Fibroblast of upper back skin (primary cell): ENCODE data around the gene LRRC63.
"Not testable (repeated sequence)": the region's sequence is repeated elsewhere in the genome, so short reads cannot be mapped to it uniquely, and the experiment has no call there.

Experiments used
- DNase-seq: peaks from one replicate; pipeline ENCODE4 v3.0.0-alpha.2; 2013

The LRRC63 gene

DNA sequence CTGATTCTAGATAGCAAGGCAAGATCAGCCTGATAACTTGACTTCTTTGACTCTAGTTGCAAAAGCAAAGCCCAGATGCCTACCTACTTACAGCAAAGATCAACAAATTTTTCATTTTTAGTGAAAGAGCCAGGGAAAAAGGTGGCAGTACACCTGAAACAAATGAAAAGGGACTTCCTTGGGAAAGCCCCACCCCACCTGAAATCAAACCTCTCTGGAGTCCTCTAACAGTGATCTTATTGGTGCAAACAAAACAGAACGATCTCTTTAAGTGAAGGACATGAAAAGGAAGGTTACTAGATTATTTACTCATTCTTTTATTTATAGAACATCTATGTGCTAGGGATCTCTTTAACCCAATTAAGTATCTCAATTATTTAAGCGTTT, 29.2 kb upstream of the LRRC63 start:
- DNase-seq: no peak

DNA sequence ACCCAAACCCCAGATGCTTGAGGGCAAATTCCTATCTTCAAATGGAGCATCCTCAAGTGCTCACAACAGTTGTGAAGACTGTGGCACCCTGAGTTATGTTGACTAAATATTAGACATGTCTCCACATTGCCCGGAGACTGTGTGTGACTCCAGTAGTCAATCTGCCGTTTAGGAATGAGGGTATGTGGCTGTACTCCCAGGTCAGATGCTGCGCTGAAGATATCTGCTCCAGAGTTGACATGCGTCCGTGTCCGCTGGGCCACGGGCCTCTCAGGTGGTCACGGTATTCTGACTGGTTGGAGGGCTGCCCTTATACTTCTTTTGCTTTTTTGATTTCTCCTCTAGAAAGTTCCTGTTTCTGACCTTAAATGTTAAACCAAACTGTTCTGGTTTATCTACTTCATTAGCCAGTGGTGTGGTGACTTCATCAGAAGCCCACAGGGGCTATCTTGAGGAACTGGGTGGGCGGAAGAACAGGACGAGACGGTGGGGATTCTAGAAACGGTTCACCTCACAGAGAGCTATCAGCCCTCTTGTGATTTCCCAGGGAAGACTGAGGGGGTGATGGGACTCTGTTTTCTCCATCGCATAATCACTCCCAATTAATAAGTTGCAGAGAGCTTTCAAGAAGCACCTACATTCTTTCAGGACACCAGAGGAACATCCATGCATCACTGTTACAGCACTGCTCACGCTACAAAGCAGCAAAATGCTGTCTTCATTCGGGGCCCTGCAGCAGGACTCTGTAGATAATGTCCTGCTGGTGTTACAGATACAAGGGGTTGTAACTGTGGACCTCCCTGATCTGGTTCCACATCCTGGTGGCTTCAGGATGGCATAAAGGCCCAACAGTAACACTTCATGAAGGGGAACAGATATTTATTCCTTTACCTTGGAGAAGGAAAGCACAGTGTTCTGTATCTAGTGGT, 28.4 kb upstream of the LRRC63 start:
- DNase-seq: no peak

DNA sequence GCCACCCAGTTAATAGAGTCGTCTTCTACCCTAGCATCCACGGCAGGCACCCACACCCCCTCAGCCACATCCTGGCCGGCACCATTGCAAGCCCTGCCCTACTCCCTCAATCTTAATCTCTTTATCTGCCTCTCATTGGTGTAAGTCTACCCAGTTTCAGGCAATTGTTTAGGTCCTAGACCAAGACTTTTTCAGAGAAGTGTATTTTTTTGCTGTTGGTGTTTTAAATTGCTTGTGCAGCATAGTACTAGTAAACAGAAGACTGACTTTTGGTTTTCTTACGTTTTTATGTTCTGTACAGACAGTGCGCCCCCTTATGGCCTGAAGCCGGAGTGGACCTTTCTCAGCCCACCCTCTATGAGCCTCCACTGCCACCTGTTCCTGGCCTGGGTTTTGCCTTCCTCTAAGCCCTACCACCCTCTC, 27.4 kb upstream of the LRRC63 start:
- DNase-seq: no peak

DNA sequence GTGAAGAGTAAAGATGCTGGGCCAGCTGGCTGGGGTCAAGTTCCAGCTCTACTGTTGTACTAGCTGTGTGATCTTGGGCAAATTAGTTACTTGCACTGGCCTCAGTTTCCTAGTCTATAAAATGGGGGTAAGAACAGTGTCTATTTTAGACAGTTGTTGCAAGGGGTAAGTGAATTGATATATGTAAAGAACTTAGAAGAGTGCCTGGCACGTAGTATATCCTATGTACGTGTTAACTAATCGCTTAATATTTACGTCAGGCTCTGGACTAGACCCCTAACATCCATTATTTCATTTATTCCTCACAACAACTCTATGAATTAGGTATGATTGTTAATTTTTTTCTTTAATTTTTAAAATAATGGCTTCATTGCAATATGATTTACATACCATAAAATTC, 26.1 kb upstream of the LRRC63 start:
- no peak for DNase-seq

DNA sequence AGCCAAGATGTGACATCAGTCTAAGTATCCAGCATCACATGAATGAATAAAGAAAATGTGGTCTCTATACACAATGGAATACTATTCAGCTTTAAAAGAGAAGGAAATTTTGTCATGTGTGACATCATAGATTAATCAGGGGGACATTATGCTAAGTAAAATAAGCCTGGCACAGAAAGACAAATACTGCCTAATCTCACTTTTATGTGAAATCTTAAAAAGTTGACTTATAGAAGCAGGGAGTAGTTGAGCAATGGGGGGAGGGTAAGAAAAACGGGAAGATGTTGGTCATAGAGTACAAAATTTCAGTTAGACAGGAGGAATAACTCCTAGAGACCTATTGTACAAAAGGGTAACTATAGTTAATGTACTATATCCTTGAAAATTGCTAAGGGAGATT, 19.3 kb upstream of the LRRC63 start:
- DNase-seq: no peak

DNA sequence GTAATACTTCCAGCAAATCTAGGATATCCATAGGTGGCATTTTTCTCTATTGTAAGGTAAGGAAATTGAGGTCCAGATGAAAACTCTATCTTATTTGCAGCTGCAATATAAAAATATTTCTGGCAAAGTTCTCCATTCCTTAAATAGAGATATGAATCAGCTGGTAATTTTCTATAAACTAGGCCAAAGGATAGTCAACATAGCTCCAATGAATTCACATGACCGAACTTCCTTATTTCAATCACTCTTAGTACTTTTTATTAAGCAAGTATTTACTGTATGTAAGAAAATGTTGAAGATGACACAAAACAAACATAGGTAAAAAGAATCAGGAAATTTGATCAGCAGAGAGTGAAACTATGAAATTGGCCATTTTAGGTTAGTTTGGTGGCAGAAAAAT, 16.7 kb upstream of the LRRC63 start:
- no peak for DNase-seq

DNA sequence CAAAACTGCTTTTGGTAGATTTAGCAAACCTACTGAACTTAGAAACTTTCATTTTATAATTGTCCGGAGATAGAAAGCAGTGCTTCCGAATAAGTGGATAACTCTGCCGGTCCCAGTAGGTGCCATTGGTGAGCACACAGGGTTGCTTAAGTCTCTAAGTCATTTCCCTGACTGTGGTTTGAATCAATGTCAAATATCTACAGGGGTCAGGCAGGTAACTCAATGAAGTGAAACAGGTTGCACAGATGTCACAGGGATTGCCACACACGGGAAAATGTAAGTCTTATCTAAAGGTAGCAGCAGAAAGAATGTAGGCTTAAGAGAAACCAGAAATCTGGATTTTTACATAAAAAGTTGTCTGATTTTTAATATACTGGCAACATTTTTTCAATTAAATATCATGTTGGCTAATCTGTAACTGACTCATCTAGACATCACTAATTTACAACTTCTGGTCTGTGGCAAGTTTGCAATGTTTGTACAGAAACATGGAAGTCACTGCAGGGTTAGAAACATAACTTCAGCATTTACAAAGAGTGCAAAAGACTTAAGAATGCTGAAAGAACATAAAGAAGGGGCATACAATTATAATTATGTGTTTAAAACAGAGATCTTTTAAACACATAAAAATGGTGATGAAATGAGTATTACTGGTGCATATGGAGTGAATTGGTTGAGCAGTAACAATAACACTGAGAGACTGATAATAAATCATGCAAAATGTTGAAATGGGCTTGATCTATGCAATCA, 14.3 kb upstream of the LRRC63 start:
- peak; percentile 57 for DNase-seq

DNA sequence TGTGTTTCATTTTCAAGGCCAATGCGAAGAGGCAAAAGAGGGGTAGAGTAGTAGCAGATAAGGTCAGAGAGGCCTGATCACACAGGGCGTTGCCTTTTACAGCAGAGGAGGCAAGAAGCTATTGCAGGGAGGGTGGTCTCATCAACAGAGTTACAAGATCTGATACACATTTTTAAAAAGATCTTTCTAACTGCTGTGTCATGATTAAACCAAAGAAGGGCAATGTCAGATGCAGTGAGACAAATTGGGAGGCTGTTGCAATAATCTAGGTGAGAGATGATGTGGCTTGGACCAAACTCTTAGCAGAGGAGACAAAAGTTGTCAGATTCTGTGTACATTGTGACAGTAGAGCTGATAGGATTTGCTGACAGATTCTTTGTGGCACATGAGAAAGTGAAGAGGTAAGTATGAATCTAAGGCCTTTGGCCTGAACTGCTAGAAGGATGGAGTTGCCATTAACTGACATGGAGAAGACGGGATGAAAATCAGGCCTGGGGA, 13.0 kb upstream of the LRRC63 start:
- no peak for DNase-seq

DNA sequence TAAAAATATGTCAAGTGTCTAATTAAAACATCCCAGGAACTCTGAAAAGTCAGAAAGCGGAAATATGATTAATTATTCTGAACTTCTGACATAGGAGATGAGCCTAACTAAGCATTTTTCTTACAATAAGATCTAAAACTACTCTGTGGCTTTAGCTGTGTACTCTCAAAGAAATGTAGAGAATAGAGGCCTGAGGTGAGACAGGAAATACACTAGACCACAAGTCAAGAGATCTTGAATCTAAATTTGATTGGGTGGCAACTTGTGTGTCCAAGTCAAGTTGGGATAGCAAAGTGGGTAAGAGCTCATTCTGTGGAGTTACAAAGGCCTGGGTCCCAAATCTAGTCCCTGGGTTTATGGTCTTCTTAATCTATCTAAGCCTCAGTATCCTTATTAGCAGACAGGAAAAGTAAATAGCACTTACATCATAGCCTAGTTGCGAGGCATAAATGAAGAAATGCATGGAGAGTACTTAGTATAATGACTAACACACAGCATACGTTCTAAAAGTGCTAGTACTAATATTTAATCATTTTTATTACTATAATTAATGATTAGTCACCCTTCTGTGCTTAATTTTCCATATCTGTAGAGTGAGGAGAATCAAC, 9.4 kb upstream of the LRRC63 start:
- DNase-seq: no peak

DNA sequence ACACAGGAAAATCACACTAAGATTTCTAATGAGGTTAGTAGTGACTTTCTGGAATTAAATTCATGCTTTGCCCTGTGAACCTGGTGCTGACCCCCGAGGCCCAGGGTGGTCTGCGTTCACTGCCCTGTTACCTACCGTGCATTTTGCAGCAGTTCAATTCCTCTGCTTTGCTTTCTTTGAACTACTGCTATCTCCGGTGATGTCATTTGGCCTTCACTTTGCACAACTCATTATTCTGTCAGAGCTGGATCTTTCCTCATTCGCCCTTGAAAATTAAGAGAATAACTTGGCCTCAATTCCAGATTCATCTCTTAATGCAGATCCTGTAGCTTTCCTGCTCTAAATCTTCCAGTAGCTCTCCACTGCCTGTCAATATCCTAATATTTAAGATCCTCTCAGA, 8.8 kb upstream of the LRRC63 start:
- no peak for DNase-seq

DNA sequence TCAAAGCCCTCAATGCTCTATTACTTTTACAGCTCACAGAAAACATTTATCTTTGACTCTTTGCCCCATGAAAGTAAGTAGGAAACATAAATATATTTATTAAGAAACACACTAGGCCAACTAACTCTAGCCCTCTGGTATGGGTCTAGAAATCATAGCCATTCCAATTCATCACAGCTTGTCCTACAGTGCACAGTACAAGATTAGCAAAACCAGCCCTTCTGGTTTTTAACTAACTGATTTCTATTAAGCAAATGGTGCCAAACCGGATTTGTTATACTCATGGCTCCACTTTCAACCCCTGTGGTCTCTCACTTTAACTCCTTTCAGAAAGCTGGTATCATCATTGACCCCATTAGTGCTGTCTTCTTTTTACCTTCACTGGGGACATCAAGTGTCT, 5.6 kb upstream of the LRRC63 start:
- DNase-seq: no peak

DNA sequence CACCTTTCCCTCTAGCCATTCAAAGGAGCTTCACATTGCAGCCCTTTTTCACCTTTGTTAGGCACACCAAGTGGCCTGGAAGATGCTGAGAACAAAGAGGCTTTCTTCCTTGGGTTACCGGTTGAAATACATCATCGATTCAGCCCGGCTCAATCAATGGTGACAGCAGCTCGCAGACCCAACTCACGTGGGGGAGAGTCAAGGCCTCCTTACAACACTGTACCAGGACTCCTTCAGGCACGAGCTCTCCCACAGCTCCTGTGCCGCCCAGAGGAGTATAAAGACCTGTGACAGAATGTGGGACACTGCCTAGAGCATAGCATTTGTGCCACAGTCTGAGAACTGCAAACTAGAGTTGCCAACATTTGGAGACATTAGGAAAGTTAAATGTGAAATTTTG, 3.9 kb upstream of the LRRC63 start:
- DNase-seq: no peak

DNA sequence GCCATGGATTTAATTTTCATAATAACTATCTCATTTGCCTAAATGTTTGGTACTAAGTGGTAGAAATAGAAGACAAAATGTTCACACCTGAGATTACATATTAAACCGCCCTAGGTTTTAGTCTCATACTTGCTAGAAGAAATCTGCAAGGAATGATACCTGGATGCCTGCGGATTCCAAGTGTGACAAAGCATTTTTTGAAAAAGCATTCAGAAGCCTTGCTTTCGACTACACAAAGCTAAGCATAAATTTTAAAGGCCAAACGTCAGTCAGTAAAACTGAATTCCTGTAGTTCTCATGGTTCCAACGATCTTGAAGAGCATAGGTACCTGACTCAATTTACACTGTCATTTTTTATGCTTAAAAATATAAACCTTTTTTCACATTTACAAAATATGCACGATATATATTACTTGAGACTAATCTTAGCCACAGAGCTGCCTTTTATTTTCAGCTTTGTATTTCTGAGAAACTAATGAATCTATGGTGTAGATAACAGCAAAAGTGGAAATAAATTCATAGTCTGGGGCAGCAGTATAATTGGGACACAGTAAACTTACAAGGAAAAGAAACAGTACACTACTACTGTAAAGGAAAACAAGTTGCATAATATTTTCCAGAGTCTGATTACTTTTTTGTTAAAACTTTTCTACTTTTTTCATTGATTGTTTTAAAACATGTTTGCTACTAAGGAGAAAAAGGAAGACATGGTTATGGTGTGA, 1.2 kb upstream of the LRRC63 start:
- DNase-seq: no peak

DNA sequence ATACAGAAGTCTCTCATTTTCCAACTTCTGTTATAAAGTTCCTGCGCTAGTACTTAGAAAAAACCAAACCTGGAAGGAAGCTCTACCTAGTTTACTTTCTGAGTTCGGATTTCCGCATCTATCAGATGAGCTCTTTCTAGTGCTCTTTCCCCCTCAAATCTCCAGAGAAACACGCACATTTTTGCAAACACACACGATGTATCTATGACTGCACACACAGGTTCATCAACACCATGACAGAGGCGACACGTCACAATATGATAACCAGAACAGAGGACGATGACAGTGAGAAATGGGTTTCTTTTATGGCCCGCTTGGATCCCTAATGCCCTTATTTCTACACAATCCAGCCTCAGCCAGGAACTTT, 629 bp upstream of the LRRC63 start:
- DNase-seq: no peak

DNA sequence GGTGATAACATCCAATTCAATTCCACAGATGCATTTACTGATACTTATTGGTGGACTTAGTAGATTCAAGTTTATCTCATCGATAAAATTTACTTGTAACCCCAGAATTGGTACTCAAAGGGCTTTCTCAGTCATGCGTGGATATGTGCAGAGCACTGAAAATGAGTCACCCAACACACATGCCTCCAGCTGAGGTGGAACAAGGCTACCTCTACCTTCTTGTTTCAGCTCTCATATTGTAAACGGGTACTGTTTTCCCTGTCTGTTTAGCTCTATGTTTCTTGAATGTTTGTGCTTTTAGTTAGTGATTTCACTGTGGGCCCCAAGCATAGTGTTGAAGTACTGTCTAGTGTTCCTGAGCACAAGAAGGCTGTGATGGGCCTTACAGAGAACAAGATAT, 1.5 kb downstream of the LRRC63 start:
- no peak for DNase-seq

DNA sequence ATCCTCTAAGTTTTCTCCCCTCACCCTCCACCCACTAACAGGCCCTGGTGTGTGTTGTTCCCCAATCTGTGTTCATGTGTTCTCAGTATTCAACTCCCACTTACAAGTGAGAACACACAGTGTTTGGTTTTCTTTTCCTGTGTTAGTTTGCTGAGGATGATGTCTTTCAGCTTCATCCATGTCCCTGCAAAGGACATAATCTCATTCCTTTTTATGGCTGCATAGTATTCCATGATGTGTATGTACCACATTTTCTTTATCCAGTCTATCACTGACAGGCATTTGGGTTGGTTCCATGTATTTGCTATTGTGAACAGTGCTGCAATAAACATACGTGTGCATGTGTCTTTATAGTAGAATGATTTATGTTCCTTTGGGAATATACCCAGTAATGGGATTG, 3.0 kb downstream of the LRRC63 start:
- not testable (repeated sequence) for DNase-seq

DNA sequence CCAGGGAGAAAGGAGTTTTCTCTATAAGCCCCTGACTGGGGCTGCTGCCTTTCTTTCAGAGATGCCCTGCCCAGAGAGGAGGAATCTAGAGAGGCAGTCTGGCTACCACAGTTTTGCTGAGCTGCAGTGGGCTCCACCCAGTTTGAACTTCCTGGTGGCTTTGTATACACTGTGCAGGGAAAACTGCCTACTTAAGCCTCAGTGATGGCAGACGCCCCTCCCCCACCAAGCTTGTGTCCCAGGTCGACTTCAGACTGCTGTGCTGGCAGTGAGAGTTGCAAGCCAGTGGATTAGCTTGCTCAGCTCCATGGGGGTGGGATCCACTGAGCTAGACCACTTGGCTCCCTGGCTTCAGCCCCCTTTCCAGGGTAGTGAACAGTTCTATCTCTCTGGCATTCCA, 8.5 kb downstream of the LRRC63 start:
- not testable (repeated sequence) for DNase-seq

DNA sequence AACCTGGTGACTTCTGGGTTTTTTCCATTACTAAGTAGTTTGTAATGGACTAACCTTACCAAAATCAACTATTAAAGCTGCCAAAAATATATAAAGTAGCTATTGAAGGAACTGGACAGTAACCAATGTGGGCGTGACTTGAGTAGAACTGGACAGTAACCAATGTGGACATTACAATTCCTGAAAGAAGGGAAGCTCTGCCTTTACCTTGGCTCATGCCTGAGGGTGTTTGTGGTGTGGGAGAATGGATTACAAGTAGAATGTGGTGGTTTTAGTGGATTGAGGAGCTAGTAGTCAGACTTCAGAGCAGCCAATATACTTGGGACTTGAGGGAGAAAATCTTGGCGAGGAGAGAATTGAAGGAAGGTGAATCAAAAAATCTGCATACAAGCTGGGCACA, 17.5 kb downstream of the LRRC63 start:
- DNase-seq: peak; percentile 4

DNA sequence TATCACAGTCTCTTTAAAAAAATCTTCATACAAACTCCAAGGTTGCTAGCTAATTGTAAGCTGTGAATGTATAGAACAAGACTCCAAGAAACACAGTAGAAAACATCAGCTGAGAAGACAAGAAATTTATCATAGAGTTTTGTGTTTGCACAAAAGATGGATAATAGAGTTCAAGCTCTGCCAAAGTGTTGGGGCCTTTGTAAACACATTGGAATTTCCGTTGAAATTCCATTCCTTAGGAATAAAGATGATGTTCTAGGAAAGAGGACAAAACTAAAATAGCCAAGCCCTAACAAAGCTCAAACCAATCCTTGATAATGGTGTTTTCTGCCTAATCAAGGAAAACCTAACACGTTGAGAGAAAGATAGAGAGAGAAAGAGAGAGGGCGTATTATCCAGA, 20.6 kb downstream of the LRRC63 start:
- peak; percentile 20 for DNase-seq

DNA sequence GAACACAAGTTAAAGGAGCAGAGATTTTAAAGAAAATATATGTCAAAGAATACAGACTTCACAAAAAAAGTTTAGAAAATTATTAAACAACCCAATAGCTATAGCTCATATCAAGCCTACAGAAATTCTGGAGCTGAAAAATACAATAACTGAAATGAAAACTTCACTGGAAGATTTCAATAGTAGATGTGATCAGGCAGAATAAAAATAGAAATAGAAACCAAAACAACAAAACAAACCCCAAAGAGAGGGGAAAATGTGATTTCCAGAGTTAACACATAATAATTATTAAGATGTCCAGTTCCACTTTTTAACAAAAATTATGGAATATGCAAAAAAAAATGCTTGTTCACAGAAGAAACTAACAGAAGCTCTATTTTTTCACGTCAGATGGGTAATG, 23.6 kb downstream of the LRRC63 start:
- DNase-seq: no peak

DNA sequence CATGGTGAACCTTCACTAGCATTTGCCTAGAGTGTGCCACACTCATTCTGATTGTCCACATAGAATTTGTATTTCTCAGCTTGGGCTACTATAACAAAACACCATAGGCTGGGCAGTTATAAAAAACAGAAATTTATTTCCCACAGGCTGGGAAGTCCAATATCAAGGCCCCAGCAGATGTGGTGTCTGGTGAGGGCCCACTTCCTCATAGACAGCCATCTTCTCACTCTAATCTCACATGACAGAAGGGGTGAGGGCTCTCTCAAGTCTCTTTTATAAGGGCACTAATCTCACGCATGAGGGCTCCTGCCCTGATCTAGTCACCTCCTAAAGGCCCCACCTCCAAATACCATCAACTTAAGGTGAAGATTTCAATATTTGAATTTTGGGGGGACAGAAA, 53.6 kb downstream of the LRRC63 start:
- no peak for DNase-seq

DNA sequence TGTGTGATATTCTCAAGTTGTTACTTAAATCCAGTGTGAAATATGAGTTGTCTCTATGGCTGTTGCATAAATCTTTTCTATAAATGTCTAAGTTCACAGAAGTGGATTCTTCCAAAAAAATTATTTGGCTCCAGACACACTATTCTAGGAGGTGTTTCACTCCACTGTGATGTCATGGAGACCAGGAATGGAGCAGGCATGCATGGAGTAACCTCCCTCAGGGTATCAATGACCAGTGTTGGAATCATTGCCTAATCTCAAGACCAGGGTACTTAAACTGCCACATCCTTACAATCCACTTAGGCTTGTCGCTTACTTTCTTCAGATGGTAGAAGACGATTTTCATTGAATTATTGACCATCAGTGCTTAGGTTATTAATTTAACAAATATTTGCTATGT, 55.4 kb downstream of the LRRC63 start:
- no peak for DNase-seq

DNA sequence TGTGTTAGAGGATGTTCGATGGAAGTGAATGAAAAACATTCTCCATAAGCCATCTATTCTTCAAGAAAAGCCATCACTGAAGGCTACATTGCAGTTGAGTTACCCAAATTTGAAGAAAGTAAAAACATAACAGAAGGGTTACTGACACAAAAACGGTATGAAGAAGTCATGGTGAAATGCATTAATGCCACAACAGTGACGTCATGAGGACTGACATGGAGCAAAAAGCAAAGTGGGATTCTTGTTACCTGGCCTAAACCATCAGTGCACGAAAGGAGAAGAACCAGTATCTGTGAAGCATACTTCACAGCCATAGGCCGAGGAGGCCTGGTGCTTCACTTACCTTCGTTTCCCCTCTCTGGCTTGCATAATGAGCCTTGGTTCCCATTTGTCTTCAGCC, 58.7 kb downstream of the LRRC63 start:
- DNase-seq: no peak
